ENCODE results near the gene RAB3IL1. TPM values are rescaled to one million over a fixed set of nuclear protein-coding genes. Genes with fewer than 3 reads are reported as not detected.

RAB3IL1 gene
- total RNA-seq, 2 experiments from 2014 or later = not detected

DNA sequence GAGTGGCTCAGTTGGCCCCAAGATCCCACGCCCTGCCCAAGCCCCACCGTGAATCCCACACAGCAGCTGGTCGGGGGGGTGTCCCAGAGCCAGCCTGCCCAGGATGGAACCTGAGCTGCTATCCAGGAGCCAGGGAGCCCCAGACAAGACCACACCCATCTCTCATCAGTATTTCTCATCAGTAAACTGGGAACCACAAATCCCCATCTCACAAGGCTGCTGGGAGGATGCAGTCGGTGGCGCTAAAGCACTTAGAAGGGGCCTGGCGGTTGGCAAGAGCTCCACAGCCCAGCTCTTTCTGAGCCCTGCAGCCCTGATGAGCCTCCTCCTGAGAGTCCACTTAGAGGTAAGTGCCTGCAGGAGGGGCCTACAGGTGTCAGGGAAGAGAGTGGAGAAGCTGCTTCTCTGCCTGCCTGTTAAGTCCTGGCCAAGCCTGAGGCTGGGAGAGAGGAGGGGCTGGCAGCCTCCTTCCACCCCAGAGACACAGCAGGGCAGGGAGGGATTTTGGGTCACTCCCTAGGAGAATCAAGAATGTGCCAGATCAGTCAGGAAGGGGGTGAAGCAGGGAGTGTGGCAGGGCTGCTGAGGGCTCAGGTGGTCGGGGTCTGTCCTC, 32.1 kb downstream of the RAB3IL1 start:
- POLR2A ChIA-PET = no interaction called here

DNA sequence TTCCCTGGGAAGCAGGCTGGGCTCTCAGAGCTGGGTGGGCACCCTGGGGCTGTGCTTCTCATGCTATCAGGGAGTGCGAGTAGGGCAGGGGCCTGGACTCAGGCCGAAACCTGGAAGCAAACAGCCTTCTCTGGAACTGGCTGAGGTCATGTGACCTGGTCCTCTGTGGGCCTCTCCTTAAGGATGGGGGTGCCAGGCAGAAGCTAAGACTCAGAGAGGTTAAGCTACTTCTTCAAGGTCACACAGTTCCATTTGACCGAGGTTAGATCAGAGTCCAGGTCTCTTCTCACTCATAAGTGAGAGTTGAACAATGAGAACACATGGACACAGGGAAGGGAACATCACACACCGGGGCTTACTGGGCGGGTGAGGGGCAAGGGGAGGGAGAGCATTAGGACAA, 33.4 kb downstream of the RAB3IL1 start:
- intact Hi-C loops (cut with DNase I, micrococcal nuclease) = no loop called here
- Mint-ChIP-seq H3K36me3 (ENCODE audit: low read depth) (no peaks in the 10 kb centered on the region), H3K9me3 (no peaks in the 10 kb centered on the region), H3K4me1 (ENCODE audit: low read depth) (no peaks in the 10 kb centered on the region), H3K27me3 (no peaks in the 10 kb centered on the region), H3K27ac (no peak overlapping the region), H3K4me3 (no peak overlapping the region)
- Histone ChIP-seq H3K4me3 (ENCODE audit: low read length) (no peak overlapping the region), H3K9me3 (ENCODE audit: control insufficient read depth in 1 of 2, insufficient read depth in 1 of 2, low read length in 2 of 2) (no peaks in the 10 kb centered on the region), H3K36me3 (ENCODE audit: insufficient read depth, low read length) (no peaks in the 10 kb centered on the region), H3K27ac (ENCODE audit: low read depth in 1 of 2, low read length in 2 of 2) (no peak overlapping the region), H3K4me1 (ENCODE audit: insufficient read depth, low read length) (no peaks in the 10 kb centered on the region), H3K27me3 (ENCODE audit: control insufficient read depth in 1 of 2, insufficient read depth in 2 of 2, low read length in 2 of 2) (peaks cover 0 to 3% of the 10 kb centered on the region in 2 experiments)
- ATAC-seq (ENCODE audit: poor library complexity) (no peak), DNase-seq (no peak)
- CTCF ChIA-PET = no interaction called here
- POLR2A ChIA-PET = no interaction called here
- TF ChIP-seq, protein P1, sequence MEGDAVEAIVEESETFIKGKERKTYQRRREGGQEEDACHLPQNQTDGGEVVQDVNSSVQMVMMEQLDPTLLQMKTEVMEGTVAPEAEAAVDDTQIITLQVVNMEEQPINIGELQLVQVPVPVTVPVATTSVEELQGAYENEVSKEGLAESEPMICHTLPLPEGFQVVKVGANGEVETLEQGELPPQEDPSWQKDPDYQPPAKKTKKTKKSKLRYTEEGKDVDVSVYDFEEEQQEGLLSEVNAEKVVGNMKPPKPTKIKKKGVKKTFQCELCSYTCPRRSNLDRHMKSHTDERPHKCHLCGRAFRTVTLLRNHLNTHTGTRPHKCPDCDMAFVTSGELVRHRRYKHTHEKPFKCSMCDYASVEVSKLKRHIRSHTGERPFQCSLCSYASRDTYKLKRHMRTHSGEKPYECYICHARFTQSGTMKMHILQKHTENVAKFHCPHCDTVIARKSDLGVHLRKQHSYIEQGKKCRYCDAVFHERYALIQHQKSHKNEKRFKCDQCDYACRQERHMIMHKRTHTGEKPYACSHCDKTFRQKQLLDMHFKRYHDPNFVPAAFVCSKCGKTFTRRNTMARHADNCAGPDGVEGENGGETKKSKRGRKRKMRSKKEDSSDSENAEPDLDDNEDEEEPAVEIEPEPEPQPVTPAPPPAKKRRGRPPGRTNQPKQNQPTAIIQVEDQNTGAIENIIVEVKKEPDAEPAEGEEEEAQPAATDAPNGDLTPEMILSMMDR (IDR thresholded peaks at IDR 0.05) = no peak

More for the DNA sequence above, 32.1 kb downstream of the RAB3IL1 start:
- no peaks in the 10 kb centered on the region for H3K27me3 Mint-ChIP-seq
- peaks cover 0 to 3% of the 10 kb centered on the region in 2 experiments for H3K27me3 ChIP-seq (ENCODE audit: control insufficient read depth in 1 of 2, insufficient read depth in 2 of 2, low read length in 2 of 2)
- TF ChIP-seq, protein P1 (IDR thresholded peaks at IDR 0.05) = no peak
- no peaks in the 10 kb centered on the region for H3K36me3 ChIP-seq (ENCODE audit: insufficient read depth, low read length)
- no peak overlapping the region for H3K27ac Mint-ChIP-seq
- intact Hi-C loops (cut with DNase I, micrococcal nuclease) = no loop called here
- H3K4me1 ChIP-seq (ENCODE audit: insufficient read depth, low read length) = peaks cover 5% of the 10 kb centered on the region
- H3K9me3 Mint-ChIP-seq = no peaks in the 10 kb centered on the region
- ATAC-seq (ENCODE audit: poor library complexity) (no peak), DNase-seq (no peak)
- no peak overlapping the region for H3K4me3 Mint-ChIP-seq
- no peak overlapping the region for H3K27ac ChIP-seq (ENCODE audit: low read depth in 1 of 2, low read length in 2 of 2)
- H3K9me3 ChIP-seq (ENCODE audit: control insufficient read depth in 1 of 2, insufficient read depth in 1 of 2, low read length in 2 of 2) = no peaks in the 10 kb centered on the region
- no peaks in the 10 kb centered on the region for H3K36me3 Mint-ChIP-seq (ENCODE audit: low read depth)
- CTCF ChIA-PET = interaction anchor here (1.4 kb wide), 1 partner anchor 197 kb away, joined by 3 read pairs; no protein-coding TSS in a partner anchor
- H3K4me1 Mint-ChIP-seq (ENCODE audit: low read depth) = no peaks in the 10 kb centered on the region
- H3K4me3 ChIP-seq (ENCODE audit: low read length) = no peak overlapping the region

DNA sequence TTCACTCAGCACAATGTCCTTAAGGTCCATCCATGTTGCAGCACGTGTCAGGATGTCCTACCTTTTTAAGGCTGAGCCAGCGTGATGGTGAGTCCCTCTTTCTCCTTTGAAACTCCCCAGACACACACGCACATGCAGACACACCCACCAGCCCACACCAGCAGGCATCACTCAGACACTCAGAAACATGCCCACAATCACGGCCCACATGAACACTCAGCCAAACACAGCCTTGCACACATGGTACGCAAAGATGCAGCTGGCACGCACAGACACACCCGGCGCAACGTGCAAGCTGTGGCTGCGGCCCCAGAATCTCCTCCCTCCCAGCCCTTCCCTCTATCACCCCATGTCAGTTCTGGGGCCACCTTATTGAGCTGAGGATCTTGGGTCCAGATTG, 34.0 kb downstream of the RAB3IL1 start:
- Histone ChIP-seq H3K4me3 (ENCODE audit: low read length) (no peak overlapping the region), H3K9me3 (ENCODE audit: control insufficient read depth in 1 of 2, insufficient read depth in 1 of 2, low read length in 2 of 2) (no peaks in the 10 kb centered on the region), H3K36me3 (ENCODE audit: insufficient read depth, low read length) (no peaks in the 10 kb centered on the region), H3K4me1 (ENCODE audit: insufficient read depth, low read length) (no peaks in the 10 kb centered on the region), H3K27me3 (ENCODE audit: control insufficient read depth in 1 of 2, insufficient read depth in 2 of 2, low read length in 2 of 2) (peaks cover 0 to 3% of the 10 kb centered on the region in 2 experiments), H3K27ac (ENCODE audit: low read depth in 1 of 2, low read length in 2 of 2) (no peak overlapping the region)
- intact Hi-C loops (cut with DNase I, micrococcal nuclease) = no loop called here
- no peaks in the 10 kb centered on the region for H3K36me3 Mint-ChIP-seq (ENCODE audit: low read depth)
- H3K27me3 Mint-ChIP-seq = no peaks in the 10 kb centered on the region
- ATAC-seq (ENCODE audit: poor library complexity) = no peak
- ChIA-PET CTCF (no interaction called here), POLR2A (no interaction called here)
- no peak overlapping the region for H3K27ac Mint-ChIP-seq
- no peak for DNase-seq
- H3K4me3 Mint-ChIP-seq = no peak overlapping the region
- H3K9me3 Mint-ChIP-seq = no peaks in the 10 kb centered on the region
- no peaks in the 10 kb centered on the region for H3K4me1 Mint-ChIP-seq (ENCODE audit: low read depth)
- TF ChIP-seq, protein P1 (IDR thresholded peaks at IDR 0.05) = no peak
